ENCODE results near the gene DIP2C. TPM values are rescaled to one million over a fixed set of nuclear protein-coding genes. Genes with fewer than 3 reads are reported as not detected.

Gene DIP2C
- polyA plus RNA-seq, 2 donors, result 2.2 to 2.7 TPM

GRCh38 chr10:423178-423577 is 266.3 kb downstream of the DIP2C start:
- WGBS, 2 donors, result 86 to 87% methylated on average over 7 of the region's 7 CpGs
- H3K4me3 ChIP-seq (ENCODE audit: low read depth in 1 of 2, low read length in 2 of 2), result no peak overlapping the region
- no peaks in the 10 kb centered on the region for H3K4me1 ChIP-seq (ENCODE audit: control insufficient read depth in 2 of 2, insufficient read depth in 2 of 2, low read length in 1 of 2)
- no peaks in the 10 kb centered on the region for H3K9me3 ChIP-seq (ENCODE audit: control insufficient read depth in 2 of 2, insufficient read depth in 1 of 2, low read depth in 1 of 2, low read length in 1 of 2)
- peaks cover 0 to 6% of the 10 kb centered on the region in 2 donors for H3K36me3 ChIP-seq (ENCODE audit: control insufficient read depth in 2 of 2, insufficient read depth in 2 of 2, low read length in 1 of 2)
- no peaks in the 10 kb centered on the region for H3K27me3 ChIP-seq (ENCODE audit: control insufficient read depth in 1 of 2, insufficient read depth in 2 of 2, low read length in 2 of 2)
- H3K27ac ChIP-seq (ENCODE audit: low read depth in 2 of 2, low read length in 1 of 2), result no peak overlapping the region

GRCh38 chr10:422675-423074 is 266.8 kb downstream of the DIP2C start:
- Histone ChIP-seq H3K9me3 (ENCODE audit: control insufficient read depth in 2 of 2, insufficient read depth in 1 of 2, low read depth in 1 of 2, low read length in 1 of 2) (no peaks in the 10 kb centered on the region), H3K27ac (ENCODE audit: low read depth in 2 of 2, low read length in 1 of 2) (no peak overlapping the region), H3K36me3 (ENCODE audit: control insufficient read depth in 2 of 2, insufficient read depth in 2 of 2, low read length in 1 of 2) (peaks cover 0 to 6% of the 10 kb centered on the region in 2 donors), H3K4me3 (ENCODE audit: low read depth in 1 of 2, low read length in 2 of 2) (no peak overlapping the region), H3K27me3 (ENCODE audit: control insufficient read depth in 1 of 2, insufficient read depth in 2 of 2, low read length in 2 of 2) (no peaks in the 10 kb centered on the region), H3K4me1 (ENCODE audit: control insufficient read depth in 2 of 2, insufficient read depth in 2 of 2, low read length in 1 of 2) (no peaks in the 10 kb centered on the region)
- WGBS, 2 donors, result 86% methylated on average over 14 of the region's 14 CpGs

GRCh38 chr10:422241-422640 is 267.2 kb downstream of the DIP2C start:
- no peak overlapping the region for H3K27ac ChIP-seq (ENCODE audit: low read depth in 2 of 2, low read length in 1 of 2)
- WGBS, 2 donors, result 89 to 91% methylated on average over 11 of the region's 11 CpGs
- peaks cover 0 to 6% of the 10 kb centered on the region in 2 donors for H3K36me3 ChIP-seq (ENCODE audit: control insufficient read depth in 2 of 2, insufficient read depth in 2 of 2, low read length in 1 of 2)
- H3K4me3 ChIP-seq (ENCODE audit: low read depth in 1 of 2, low read length in 2 of 2), result no peak overlapping the region
- H3K27me3 ChIP-seq (ENCODE audit: control insufficient read depth in 1 of 2, insufficient read depth in 2 of 2, low read length in 2 of 2), result no peaks in the 10 kb centered on the region
- H3K4me1 ChIP-seq (ENCODE audit: control insufficient read depth in 2 of 2, insufficient read depth in 2 of 2, low read length in 1 of 2), result no peaks in the 10 kb centered on the region
- no peaks in the 10 kb centered on the region for H3K9me3 ChIP-seq (ENCODE audit: control insufficient read depth in 2 of 2, insufficient read depth in 1 of 2, low read depth in 1 of 2, low read length in 1 of 2)

GRCh38 chr10:421170-421569 is 268.3 kb downstream of the DIP2C start:
- H3K4me3 ChIP-seq (ENCODE audit: low read depth in 1 of 2, low read length in 2 of 2), result no peak overlapping the region
- whole genome bisulfite sequencing, 2 donors, result 83 to 85% methylated on average over 8 of the region's 8 CpGs
- H3K4me1 ChIP-seq (ENCODE audit: control insufficient read depth in 2 of 2, insufficient read depth in 2 of 2, low read length in 1 of 2), result no peaks in the 10 kb centered on the region
- H3K36me3 ChIP-seq (ENCODE audit: control insufficient read depth in 2 of 2, insufficient read depth in 2 of 2, low read length in 1 of 2), result peaks cover 0 to 6% of the 10 kb centered on the region in 2 donors
- no peaks in the 10 kb centered on the region for H3K27me3 ChIP-seq (ENCODE audit: control insufficient read depth in 1 of 2, insufficient read depth in 2 of 2, low read length in 2 of 2)
- H3K9me3 ChIP-seq (ENCODE audit: control insufficient read depth in 2 of 2, insufficient read depth in 1 of 2, low read depth in 1 of 2, low read length in 1 of 2), result no peaks in the 10 kb centered on the region
- no peak overlapping the region for H3K27ac ChIP-seq (ENCODE audit: low read depth in 2 of 2, low read length in 1 of 2)

- Histone ChIP-seq H3K27me3 (ENCODE audit: control insufficient read depth in 1 of 2, insufficient read depth in 2 of 2, low read length in 2 of 2) (no peaks in the 10 kb centered on the region), H3K4me3 (ENCODE audit: low read depth in 1 of 2, low read length in 2 of 2) (no peak overlapping the region), H3K27ac (ENCODE audit: low read depth in 2 of 2, low read length in 1 of 2) (no peak overlapping the region), H3K36me3 (ENCODE audit: control insufficient read depth in 2 of 2, insufficient read depth in 2 of 2, low read length in 1 of 2) (peaks cover 0 to 6% of the 10 kb centered on the region in 2 donors), H3K4me1 (ENCODE audit: control insufficient read depth in 2 of 2, insufficient read depth in 2 of 2, low read length in 1 of 2) (no peaks in the 10 kb centered on the region), H3K9me3 (ENCODE audit: control insufficient read depth in 2 of 2, insufficient read depth in 1 of 2, low read depth in 1 of 2, low read length in 1 of 2) (no peaks in the 10 kb centered on the region)
- WGBS, 2 donors, result 93 to 95% methylated on average over 46 of the region's 46 CpGs
Observed at GRCh38 chr10:420154-421121, 269.0 kb downstream of the DIP2C start.

GRCh38 chr10:418894-419293 is 270.6 kb downstream of the DIP2C start:
- Histone ChIP-seq H3K36me3 (ENCODE audit: control insufficient read depth in 2 of 2, insufficient read depth in 2 of 2, low read length in 1 of 2) (peaks cover 0 to 6% of the 10 kb centered on the region in 2 donors), H3K9me3 (ENCODE audit: control insufficient read depth in 2 of 2, insufficient read depth in 1 of 2, low read depth in 1 of 2, low read length in 1 of 2) (no peaks in the 10 kb centered on the region), H3K27me3 (ENCODE audit: control insufficient read depth in 1 of 2, insufficient read depth in 2 of 2, low read length in 2 of 2) (no peaks in the 10 kb centered on the region), H3K4me1 (ENCODE audit: control insufficient read depth in 2 of 2, insufficient read depth in 2 of 2, low read length in 1 of 2) (no peaks in the 10 kb centered on the region), H3K27ac (ENCODE audit: low read depth in 2 of 2, low read length in 1 of 2) (no peak overlapping the region), H3K4me3 (ENCODE audit: low read depth in 1 of 2, low read length in 2 of 2) (no peak overlapping the region)
- WGBS, 2 donors, result 96 to 97% methylated on average over 19 of the region's 19 CpGs

GRCh38 chr10:418226-418625 is 271.2 kb downstream of the DIP2C start:
- Histone ChIP-seq H3K9me3 (ENCODE audit: control insufficient read depth in 2 of 2, insufficient read depth in 1 of 2, low read depth in 1 of 2, low read length in 1 of 2) (no peaks in the 10 kb centered on the region), H3K36me3 (ENCODE audit: control insufficient read depth in 2 of 2, insufficient read depth in 2 of 2, low read length in 1 of 2) (peaks cover 0 to 9% of the 10 kb centered on the region in 2 donors), H3K27ac (ENCODE audit: low read depth in 2 of 2, low read length in 1 of 2) (no peak overlapping the region), H3K4me1 (ENCODE audit: control insufficient read depth in 2 of 2, insufficient read depth in 2 of 2, low read length in 1 of 2) (no peaks in the 10 kb centered on the region), H3K4me3 (ENCODE audit: low read depth in 1 of 2, low read length in 2 of 2) (no peak overlapping the region), H3K27me3 (ENCODE audit: control insufficient read depth in 1 of 2, insufficient read depth in 2 of 2, low read length in 2 of 2) (no peaks in the 10 kb centered on the region)
- WGBS, 2 donors, result 87 to 91% methylated on average over 14 to 15 of the region's 15 CpGs

GRCh38 chr10:416091-416515 is 273.4 kb downstream of the DIP2C start:
- H3K27me3 ChIP-seq (ENCODE audit: control insufficient read depth in 1 of 2, insufficient read depth in 2 of 2, low read length in 2 of 2), result no peaks in the 10 kb centered on the region
- no peaks in the 10 kb centered on the region for H3K9me3 ChIP-seq (ENCODE audit: control insufficient read depth in 2 of 2, insufficient read depth in 1 of 2, low read depth in 1 of 2, low read length in 1 of 2)
- no peaks in the 10 kb centered on the region for H3K4me1 ChIP-seq (ENCODE audit: control insufficient read depth in 2 of 2, insufficient read depth in 2 of 2, low read length in 1 of 2)
- no peak overlapping the region for H3K4me3 ChIP-seq (ENCODE audit: low read depth in 1 of 2, low read length in 2 of 2)
- 83% methylated on average over 13 of the region's 13 CpGs for WGBS, 2 donors
- H3K36me3 ChIP-seq (ENCODE audit: control insufficient read depth in 2 of 2, insufficient read depth in 2 of 2, low read length in 1 of 2), result peaks cover 0 to 6% of the 10 kb centered on the region in 2 donors
- H3K27ac ChIP-seq (ENCODE audit: low read depth in 2 of 2, low read length in 1 of 2), result no peak overlapping the region

GRCh38 chr10:413662-414071 is 275.8 kb downstream of the DIP2C start:
- WGBS, 2 donors, result 86% methylated on average over 26 of the region's 26 CpGs
- Histone ChIP-seq H3K4me1 (ENCODE audit: control insufficient read depth in 2 of 2, insufficient read depth in 2 of 2, low read length in 1 of 2) (no peaks in the 10 kb centered on the region), H3K4me3 (ENCODE audit: low read depth in 1 of 2, low read length in 2 of 2) (no peak overlapping the region), H3K27ac (ENCODE audit: low read depth in 2 of 2, low read length in 1 of 2) (no peak overlapping the region), H3K9me3 (ENCODE audit: control insufficient read depth in 2 of 2, insufficient read depth in 1 of 2, low read depth in 1 of 2, low read length in 1 of 2) (no peaks in the 10 kb centered on the region), H3K27me3 (ENCODE audit: control insufficient read depth in 1 of 2, insufficient read depth in 2 of 2, low read length in 2 of 2) (no peaks in the 10 kb centered on the region), H3K36me3 (ENCODE audit: control insufficient read depth in 2 of 2, insufficient read depth in 2 of 2, low read length in 1 of 2) (peaks cover 0 to 6% of the 10 kb centered on the region in 2 donors)

GRCh38 chr10:412109-412508 is 277.4 kb downstream of the DIP2C start:
- Histone ChIP-seq H3K36me3 (ENCODE audit: control insufficient read depth in 2 of 2, insufficient read depth in 2 of 2, low read length in 1 of 2) (peaks cover 0 to 3% of the 10 kb centered on the region in 2 donors), H3K9me3 (ENCODE audit: control insufficient read depth in 2 of 2, insufficient read depth in 1 of 2, low read depth in 1 of 2, low read length in 1 of 2) (no peaks in the 10 kb centered on the region), H3K27me3 (ENCODE audit: control insufficient read depth in 1 of 2, insufficient read depth in 2 of 2, low read length in 2 of 2) (no peaks in the 10 kb centered on the region), H3K4me3 (ENCODE audit: low read depth in 1 of 2, low read length in 2 of 2) (no peak overlapping the region), H3K4me1 (ENCODE audit: control insufficient read depth in 2 of 2, insufficient read depth in 2 of 2, low read length in 1 of 2) (no peaks in the 10 kb centered on the region), H3K27ac (ENCODE audit: low read depth in 2 of 2, low read length in 1 of 2) (no peak overlapping the region)
- 59 to 62% methylated on average over 10 of the region's 10 CpGs for WGBS, 2 donors

All from esophagus (tissue), 2 donors.